H1 (cell line): ENCODE measurements around the gene GIMAP5. TPM values are rescaled to one million over a fixed set of nuclear protein-coding genes. Genes with fewer than 3 reads are reported as not detected.

Source experiments
- CTCF ChIA-PET: fragments of 300-600 bp; sonication (Branson Sonifier 250); formaldehyde crosslinking; loops from one replicate; lab custom pipeline; 2021; ENCODE audit not compliant: partially characterized antibody; lab: Charles Lee
- POLR2A ChIA-PET: fragments of 300-600 bp; sonication (Branson Sonifier 250); formaldehyde crosslinking; loops from one replicate; lab custom pipeline; 2021; ENCODE audit warnings: inconsistent platforms; ENCODE audit not compliant: partially characterized antibody; lab: Charles Lee
- DNase-seq, 2 experiments: peaks; one replicate each; pipeline versions ENCODE4 v3.0.0 to v3.0.0-alpha.2; 2010 to 2022; ENCODE audit warnings: low spot score in 2 of 2, low read depth in 1 of 2, mixed read lengths in 1 of 2
- FAIRE-seq: peaks from 2 replicates; lab custom pipeline; 2011; peaks lifted over from hg19 to GRCh38; lab: Jason Lieb, UNC
- H2AFZ ChIP-seq: 2 replicates; pipeline ENCODE4 v1.8.1; 2012; ENCODE audit warnings: low read length, inconsistent platforms
- H2AK5ac ChIP-seq: 2 replicates; pipeline ENCODE4 v1.6.1; 2013; ENCODE audit warnings: low read depth, low read length
- H2BK120ac ChIP-seq: replicated peaks from 2 replicates; pipeline ENCODE3; 2013; ENCODE audit warnings: low read depth, low read length, inconsistent platforms
- H2BK12ac ChIP-seq: 2 replicates; pipeline ENCODE4 v1.6.1; 2013; ENCODE audit warnings: low read depth, low read length
- H2BK15ac ChIP-seq: 2 replicates; pipeline ENCODE4 v1.6.1; 2013; ENCODE audit warnings: low read length
- H2BK20ac ChIP-seq: 2 replicates; pipeline ENCODE4 v1.6.1; 2013; ENCODE audit warnings: low read length
- H2BK5ac ChIP-seq: 2 replicates; pipeline ENCODE4 v1.6.1; 2013; ENCODE audit warnings: low read depth, low read length
- H3K14ac ChIP-seq: 2 replicates; pipeline ENCODE4 v1.6.1; 2013; ENCODE audit warnings: inconsistent platforms; ENCODE audit not compliant: insufficient read length
- H3K18ac ChIP-seq: 2 replicates; pipeline ENCODE4 v1.6.1; 2013; ENCODE audit warnings: low read length; ENCODE audit errors: extremely low read depth
- H3K23ac ChIP-seq: 2 replicates; pipeline ENCODE4 v1.6.1; 2013; ENCODE audit warnings: inconsistent platforms; ENCODE audit not compliant: insufficient read length
- H3K23me2 ChIP-seq: 2 replicates; pipeline ENCODE4 v1.6.1; 2013; ENCODE audit warnings: low read depth, low read length
- H3K27ac ChIP-seq: 2 replicates; pipeline ENCODE4 v1.6.1; 2011; ENCODE audit warnings: low read depth, low read length, inconsistent platforms
- H3K27me3 ChIP-seq, 4 experiments: replicated peaks in 1 of 4; 1 replicate in 1 of 4; 2 replicates in 3 of 4; pipeline versions ENCODE4 v1.6.1 to v1.8.1; 2011 to 2013; ENCODE audit warnings: low read length in 3 of 4, mild to moderate bottlenecking in 3 of 4, inconsistent platforms in 2 of 4, mixed read lengths in 2 of 4, moderate library complexity in 1 of 4; ENCODE audit not compliant: control insufficient read depth in 3 of 4, insufficient read depth in 3 of 4; ENCODE audit errors: extremely low read depth in 1 of 4
- H3K36me3 ChIP-seq, 4 experiments: 2 replicates each; pipeline versions ENCODE4 v1.6.1 to v1.8.1; 2011 to 2013; ENCODE audit warnings: mild to moderate bottlenecking in 4 of 4, low read length in 3 of 4, moderate library complexity in 2 of 4, control low read depth in 1 of 4, inconsistent platforms in 1 of 4; ENCODE audit not compliant: insufficient read depth in 4 of 4, control insufficient read depth in 2 of 4
- H3K4ac ChIP-seq: replicated peaks from 2 replicates; pipeline ENCODE3; 2013; ENCODE audit warnings: low read length, low read depth, mixed read lengths, inconsistent platforms; ENCODE audit not compliant: insufficient read length
- H3K4me1 ChIP-seq, 4 experiments: replicated peaks in 1 of 4; 1 replicate in 1 of 4; 2 replicates in 3 of 4; pipeline versions ENCODE4 v1.6.1 to v1.8.1; 2011 to 2013; ENCODE audit warnings: low read length in 3 of 4, inconsistent platforms in 2 of 4, mixed read lengths in 1 of 4; ENCODE audit not compliant: insufficient read depth in 4 of 4, control insufficient read depth in 3 of 4
- H3K4me2 ChIP-seq, 2 experiments: 2 replicates each; pipeline versions ENCODE4 v1.6.1 to v1.8.1; 2011 to 2013; ENCODE audit warnings: low read depth in 2 of 2, low read length in 2 of 2, control low read depth in 1 of 2, inconsistent platforms in 1 of 2, mild to moderate bottlenecking in 1 of 2; ENCODE audit not compliant: insufficient read depth in 1 of 2
- H3K4me3 ChIP-seq, 4 experiments: fragments of 200-600, 300-600 bp in 1 of 4; sonication (generic), shearing (Covaris generic), sonication (Bioruptor Twin) in 1 of 4; 2 replicates each; pipeline versions ENCODE4 v1.5.1 to v1.8.1; 2011 to 2016; ENCODE audit warnings: low read length in 4 of 4, low read depth in 3 of 4, control low read depth in 2 of 4, inconsistent platforms in 2 of 4, mild to moderate bottlenecking in 2 of 4, mixed read lengths in 1 of 4, moderate library complexity in 1 of 4; ENCODE audit not compliant: insufficient read depth in 2 of 4; ENCODE audit errors: extremely low read depth in 1 of 4
- H3K56ac ChIP-seq: replicated peaks from 2 replicates; pipeline ENCODE3; 2013; ENCODE audit warnings: low read depth, mild to moderate bottlenecking, mixed read lengths, low read length, inconsistent platforms; ENCODE audit not compliant: insufficient read length
- H3K79me1 ChIP-seq: 2 replicates; pipeline ENCODE4 v1.6.1; 2013; ENCODE audit warnings: low read depth, low read length, control low read depth
- H3K79me2 ChIP-seq, 2 experiments: 2 replicates each; pipeline versions ENCODE4 v1.6.1 to v1.8.1; 2012 to 2013; ENCODE audit warnings: low read length in 2 of 2, mild to moderate bottlenecking in 2 of 2, inconsistent platforms in 1 of 2; ENCODE audit not compliant: insufficient read depth in 2 of 2, control insufficient read depth in 1 of 2
- H3K9ac ChIP-seq, 4 experiments: replicated peaks in 1 of 4; 1 replicate in 1 of 4; 2 replicates in 3 of 4; pipeline versions ENCODE4 v1.6.1 to v1.8.1; 2011 to 2013; ENCODE audit warnings: low read depth in 3 of 4, low read length in 3 of 4, control low read depth in 2 of 4, mild to moderate bottlenecking in 2 of 4, moderate library complexity in 2 of 4, inconsistent platforms in 1 of 4; ENCODE audit errors: extremely low read depth in 1 of 4
- H3K9me3 ChIP-seq, 2 experiments: 2 replicates each; pipeline versions ENCODE4 v1.6.1 to v1.8.1; 2012 to 2013; ENCODE audit warnings: mild to moderate bottlenecking in 2 of 2, moderate library complexity in 2 of 2, control low read depth in 1 of 2, inconsistent platforms in 1 of 2, low read depth in 1 of 2, low read length in 1 of 2, mixed read lengths in 1 of 2; ENCODE audit not compliant: insufficient read depth in 2 of 2
- H4K20me1 ChIP-seq, 2 experiments: replicated peaks in 1 of 2; 2 replicates each; pipeline versions ENCODE3 to v1.8.1; 2011 to 2013; ENCODE audit warnings: inconsistent platforms in 2 of 2, low read length in 2 of 2, mild to moderate bottlenecking in 1 of 2; ENCODE audit not compliant: insufficient read depth in 2 of 2, control insufficient read depth in 1 of 2
- H4K5ac ChIP-seq: 2 replicates; pipeline ENCODE4 v1.6.1; 2013; ENCODE audit warnings: low read length, low read depth, mixed read lengths, inconsistent platforms; ENCODE audit not compliant: insufficient read length
- H4K8ac ChIP-seq: 2 replicates; pipeline ENCODE4 v1.8.0; 2013; ENCODE audit warnings: mild to moderate bottlenecking, moderate library complexity, low read length, inconsistent platforms; ENCODE audit not compliant: insufficient read depth; ENCODE audit errors: extremely low read depth
- H4K91ac ChIP-seq: replicated peaks from 2 replicates; pipeline ENCODE3; 2013; ENCODE audit warnings: low read length, mixed read lengths, inconsistent platforms; ENCODE audit not compliant: insufficient read length
- BRCA1 ChIP-seq: IDR thresholded peaks from 2 replicates; pipeline ENCODE4 v1.6.1; 2012; ENCODE audit warnings: low read depth, low read length, improper control_type of control experiment
- CEBPB ChIP-seq: IDR thresholded peaks from 2 replicates; pipeline ENCODE4 v1.6.1; 2012; ENCODE audit warnings: low read depth, low read length
- EGR1 ChIP-seq: IDR thresholded peaks from 2 replicates; pipeline ENCODE4 v1.6.1; 2011; ENCODE audit warnings: low read depth, low read length, borderline replicate concordance
- FOSL1 ChIP-seq: IDR thresholded peaks from 2 replicates; pipeline ENCODE4 v1.6.1; 2011; ENCODE audit warnings: mild to moderate bottlenecking, low read depth, low read length, moderate library complexity; ENCODE audit not compliant: insufficient read depth
- JUND ChIP-seq: IDR thresholded peaks from 2 replicates; pipeline ENCODE4 v1.6.1; 2011; ENCODE audit warnings: mild to moderate bottlenecking, improper control_type of control experiment, low read length
- POLR2A ChIP-seq, 2 experiments: IDR thresholded peaks; 1 replicate in 1 of 2; 2 replicates in 1 of 2; pipeline ENCODE4 v1.6.1; 2011; ENCODE audit warnings: low read depth in 2 of 2, low read length in 2 of 2, mild to moderate bottlenecking in 2 of 2; ENCODE audit errors: control extremely low read depth in 1 of 2
- SP1 ChIP-seq: IDR thresholded peaks from 2 replicates; pipeline ENCODE4 v1.6.1; 2011; ENCODE audit warnings: low read depth, low read length
- TBP ChIP-seq: IDR thresholded peaks from 2 replicates; pipeline ENCODE4 v1.6.1; 2011; ENCODE audit warnings: low read depth, low read length, improper control_type of control experiment
- WGBS, 2 experiments: shearing (Covaris generic) in 1 of 2; methylation state at CpG; one replicate each; pipeline versions ENCODE4 v1.1.6 to v1.1.7; 2013 to 2015; ENCODE audit warnings: low lambda C conversion rate in 2 of 2, mixed read lengths in 2 of 2, inconsistent platforms in 1 of 2, low coverage in 1 of 2, missing lambda C conversion rate in 1 of 2; ENCODE audit not compliant: insufficient replicate concordance in 2 of 2, insufficient coverage in 1 of 2, insufficient read length in 1 of 2; ENCODE audit errors: extremely low coverage in 1 of 2, missing lambda C conversion rate in 1 of 2; 5-methylcytosine and 5-hydroxymethylcytosine counted together
- polyA plus RNA-seq, 7 experiments: library from polyadenylated mRNA; depleted of rRNA in 3 of 7; stranded (reverse) in 5 of 7; unstranded in 2 of 7; fragments of >200 nt in 5 of 7; fragments of 200-250 nt in 2 of 7; gene quantifications; 1 replicate in 5 of 7; 2 replicates in 1 of 7; 4 replicates in 1 of 7; pipeline versions ENCODE4 v1.2.1 to v1.2.3, GENCODE V29; 2011 to 2013; ENCODE audit warnings: missing spikeins in 2 of 7, mixed read lengths in 2 of 7
- total RNA-seq: library from RNA; stranded (reverse); fragmentation: NEBNext Ultra II Directional; extraction: Animal tissue kit (Norgen Biotek cat#: 25700); gene quantifications from 2 replicates; pipeline ENCODE4 v1.2.1, GENCODE V29; 2021
- TF ChIP-seq, protein P1 (sequence below): IDR thresholded peaks from 2 replicates; pipeline ENCODE4 v1.6.1; 2011; ENCODE audit warnings: low read length, improper control_type of control experiment

Gene GIMAP5
- total and polyA plus RNA-seq, 2 of the 8 experiments (the other 6 are each of a cell fraction or from before 2014, with no cell fraction given), result not detected

DNA sequence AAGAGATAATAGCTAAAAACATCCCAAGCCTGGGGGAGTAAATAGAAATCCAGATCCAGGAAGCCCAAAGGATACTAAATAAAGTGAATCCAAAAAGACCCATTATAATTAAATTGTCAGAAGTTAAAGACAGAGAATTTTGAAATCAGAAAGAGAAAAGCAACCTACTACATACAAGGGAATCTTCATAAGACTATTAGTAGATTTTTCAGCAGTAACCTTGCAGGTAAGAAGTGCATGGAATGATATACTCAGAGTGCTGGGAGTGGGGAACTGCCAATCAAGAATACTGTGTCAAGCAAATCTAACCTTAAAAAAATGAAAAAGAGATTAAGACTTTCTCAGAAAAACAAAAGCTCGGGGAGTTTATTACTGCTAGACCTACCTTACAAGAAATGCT, 34.0 kb upstream of the GIMAP5 start:
- DNase-seq (no peak), FAIRE-seq (no peak)
- H3K36me3 ChIP-seq, result no peaks in the 10 kb centered on the region
- H3K4me1 ChIP-seq, result no peaks in the 10 kb centered on the region
- no peak overlapping the region for H2BK15ac ChIP-seq
- no peak overlapping the region for H2BK12ac ChIP-seq
- no peak overlapping the region for H3K4ac ChIP-seq
- no peak overlapping the region for H3K9ac ChIP-seq
- H3K79me1 ChIP-seq, result no peaks in the 10 kb centered on the region
- 76% methylated on average over 1 of the region's 1 CpG; no CpG with 5 or more reads in 1 of the 2 experiments for WGBS, 2 experiments
- H3K4me2 ChIP-seq, result no peak overlapping the region
- H2AK5ac ChIP-seq, result no peak overlapping the region
- no peak overlapping the region for H3K56ac ChIP-seq
- H2BK20ac ChIP-seq, result no peak overlapping the region
- no peak overlapping the region for H3K23ac ChIP-seq
- no peaks in the 10 kb centered on the region for H3K27me3 ChIP-seq
- H3K18ac ChIP-seq, result no peak overlapping the region
- H3K4me3 ChIP-seq, result no peak overlapping the region
- no peak overlapping the region for H3K14ac ChIP-seq
- no peaks in the 10 kb centered on the region for H4K20me1 ChIP-seq
- no peak overlapping the region for H2BK120ac ChIP-seq
- no peaks in the 10 kb centered on the region for H3K79me2 ChIP-seq
- TF ChIP-seq SP1 (no peak), TBP (no peak), POLR2A (IDR thresholded peaks at IDR 0.05; ENCODE audit: control extremely low read depth in 1 of 2, low read depth in 2 of 2, low read length in 2 of 2) (no peak), EGR1 (no peak), FOSL1 (no peak), CEBPB (no peak), JUND (no peak), BRCA1 (no peak)
- TF ChIP-seq, protein P1, sequence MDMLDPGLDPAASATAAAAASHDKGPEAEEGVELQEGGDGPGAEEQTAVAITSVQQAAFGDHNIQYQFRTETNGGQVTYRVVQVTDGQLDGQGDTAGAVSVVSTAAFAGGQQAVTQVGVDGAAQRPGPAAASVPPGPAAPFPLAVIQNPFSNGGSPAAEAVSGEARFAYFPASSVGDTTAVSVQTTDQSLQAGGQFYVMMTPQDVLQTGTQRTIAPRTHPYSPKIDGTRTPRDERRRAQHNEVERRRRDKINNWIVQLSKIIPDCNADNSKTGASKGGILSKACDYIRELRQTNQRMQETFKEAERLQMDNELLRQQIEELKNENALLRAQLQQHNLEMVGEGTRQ, result no peak
- H2BK5ac ChIP-seq, result no peak overlapping the region
- H3K23me2 ChIP-seq, result no peaks in the 10 kb centered on the region
- no peak overlapping the region for H3K27ac ChIP-seq
- POLR2A ChIA-PET, result no interaction called here
- H4K8ac ChIP-seq, result no peak overlapping the region
- H2AFZ ChIP-seq, result no peak overlapping the region
- CTCF ChIA-PET, result interaction anchor here (0.9 to 1.1 kb wide), 2 partner anchors 169 to 283 kb away, joined by 3 to 4 read pairs; no protein-coding TSS in a partner anchor
- H4K91ac ChIP-seq, result no peak overlapping the region
- H3K9me3 ChIP-seq, result peaks cover 11 to 14% of the 10 kb centered on the region in 2 experiments
- H4K5ac ChIP-seq, result no peak overlapping the region
